Putamen (tissue), 1 donor: ENCODE results near the gene APBB1IP.
"Not testable (repeated sequence)": the region's sequence is repeated elsewhere in the genome, so short reads cannot be mapped to it uniquely, and the experiment has no call there.

Source experiments
- DNase-seq: peaks from one replicate; pipeline ENCODE4 v3.0.0-alpha.2; 2016; ENCODE audit warnings: low spot score

The APBB1IP gene

GRCh38 chr10:26437637-26438461, at the start of gene APBB1IP:
Gene APBB1IP (plus strand): TSS chr10:26438341. CDS start chr10:26492327, 53,986 bp downstream.
- DNase-seq = peak; percentile 47

GRCh38 chr10:26389533-26389932, 48.6 kb upstream of the APBB1IP start:
- DNase-seq = no peak

- DNase-seq = peak; percentile 16
Observed at GRCh38 chr10:26391701-26392695, 46.1 kb upstream of the APBB1IP start.

- DNase-seq = not testable (repeated sequence)
Observed at GRCh38 chr10:26398353-26398752, 39.8 kb upstream of the APBB1IP start.

- DNase-seq = no peak
Observed at GRCh38 chr10:26407406-26407969, 30.7 kb upstream of the APBB1IP start.

- no peak for DNase-seq
Observed at GRCh38 chr10:26408858-26409494, 29.2 kb upstream of the APBB1IP start.

- DNase-seq = no peak
Observed at GRCh38 chr10:26410356-26410755, 27.8 kb upstream of the APBB1IP start.

GRCh38 chr10:26412932-26413331, 25.2 kb upstream of the APBB1IP start:
- no peak for DNase-seq

GRCh38 chr10:26413375-26413774, 24.8 kb upstream of the APBB1IP start:
- no peak for DNase-seq

- no peak for DNase-seq
Observed at GRCh38 chr10:26417136-26417535, 21.0 kb upstream of the APBB1IP start.

GRCh38 chr10:26422977-26423376, 15.2 kb upstream of the APBB1IP start:
- DNase-seq = no peak

GRCh38 chr10:26423722-26424121, 14.4 kb upstream of the APBB1IP start:
- DNase-seq = no peak

- DNase-seq = no peak
Observed at GRCh38 chr10:26430641-26431163, 7.4 kb upstream of the APBB1IP start.

GRCh38 chr10:26432938-26433337, 5.2 kb upstream of the APBB1IP start:
- DNase-seq = no peak

- no peak for DNase-seq
Observed at GRCh38 chr10:26435852-26436251, 2.3 kb upstream of the APBB1IP start.

- DNase-seq = no peak
Observed at GRCh38 chr10:26436848-26437247, 1.3 kb upstream of the APBB1IP start.

GRCh38 chr10:26438534-26439341, 597 bp downstream of the APBB1IP start:
- no peak for DNase-seq

- DNase-seq = no peak
Observed at GRCh38 chr10:26439406-26440087, 1.4 kb downstream of the APBB1IP start.

GRCh38 chr10:26440088-26440470, 1.9 kb downstream of the APBB1IP start:
- no peak for DNase-seq
